ENCODE data around the gene LRRK2. TPM values are rescaled to one million over a fixed set of nuclear protein-coding genes. Genes with fewer than 3 reads are reported as not detected.

The LRRK2 gene
- total and polyA plus RNA-seq, 2 of the 13 experiments (the other 11 are each of a cell fraction or from before 2014, with no cell fraction given) = not detected

DNA sequence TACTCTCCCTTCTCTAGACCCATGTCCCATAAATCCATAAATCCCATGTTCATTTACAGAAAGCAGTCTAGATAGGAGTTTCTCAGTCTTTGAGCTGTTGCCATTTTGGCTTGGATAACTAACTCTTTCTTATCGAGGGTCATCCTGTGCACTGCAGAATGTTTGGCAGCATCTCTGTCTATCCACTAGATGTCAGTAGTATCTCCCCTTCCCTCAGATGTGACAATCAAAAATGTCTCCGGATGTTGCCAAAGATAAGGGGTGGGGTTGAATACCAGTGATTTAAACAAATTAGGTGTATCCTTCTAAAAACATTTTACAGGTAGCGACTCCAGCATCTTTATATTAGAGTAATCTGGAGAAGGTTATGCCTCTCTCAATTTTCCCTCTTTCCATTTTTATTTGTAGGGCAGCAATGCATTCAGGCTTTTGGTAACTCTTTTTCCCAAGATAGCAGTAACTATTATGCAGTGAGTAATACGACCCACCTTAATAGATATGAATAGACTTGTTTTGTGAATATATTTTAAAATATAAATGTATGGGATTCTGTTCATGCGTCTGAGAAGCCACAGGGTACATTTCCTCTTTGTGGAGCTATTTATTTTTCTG is 100.7 kb downstream of the LRRK2 start:
- Histone ChIP-seq H3K27ac (ENCODE audit: extremely low read length, insufficient read depth, low read length) (no peak overlapping the region), H2AFZ (ENCODE audit: low read length) (no peak overlapping the region), H3K4me3 (replicated peaks in 1 of 3; ENCODE audit: insufficient read depth in 1 of 3, low read depth in 2 of 3, low read length in 3 of 3) (no peak overlapping the region), H3K9me3 (ENCODE audit: low read length) (no peaks in the 10 kb centered on the region), H3K36me3 (replicated peaks in 1 of 2; ENCODE audit: control insufficient read depth in 1 of 2, insufficient read depth in 2 of 2, low read length in 2 of 2) (no peaks in the 10 kb centered on the region), H3K9ac (ENCODE audit: insufficient read depth, low read depth, low read length) (no peak overlapping the region), H3K79me2 (ENCODE audit: insufficient read depth, low read length) (no peaks in the 10 kb centered on the region), H3K4me1 (ENCODE audit: insufficient read depth, low read length) (no peaks in the 10 kb centered on the region), H3K4me2 (ENCODE audit: low read depth, low read length) (no peak overlapping the region), H3K27me3 (ENCODE audit: control insufficient read depth in 1 of 2, insufficient read depth in 2 of 2, low read length in 2 of 2) (no peaks in the 10 kb centered on the region; a peak in 1 of 5 replicates), H4K20me1 (ENCODE audit: insufficient read depth, low read length) (no peaks in the 10 kb centered on the region)
- intact Hi-C loops (cut with micrococcal nuclease; ENCODE audit: unreplicated experiment) = no loop called here
- ChIA-PET CTCF (ENCODE audit: low intra/inter-chr PET ratio, low total read pairs) (no interaction called here), POLR2A (no interaction called here)
- no peak for TF ChIP-seq HNRNPH1 (optimal IDR thresholded peaks at IDR 0.05; ENCODE audit: low read depth, low read length)
- TF ChIP-seq, protein P1, sequence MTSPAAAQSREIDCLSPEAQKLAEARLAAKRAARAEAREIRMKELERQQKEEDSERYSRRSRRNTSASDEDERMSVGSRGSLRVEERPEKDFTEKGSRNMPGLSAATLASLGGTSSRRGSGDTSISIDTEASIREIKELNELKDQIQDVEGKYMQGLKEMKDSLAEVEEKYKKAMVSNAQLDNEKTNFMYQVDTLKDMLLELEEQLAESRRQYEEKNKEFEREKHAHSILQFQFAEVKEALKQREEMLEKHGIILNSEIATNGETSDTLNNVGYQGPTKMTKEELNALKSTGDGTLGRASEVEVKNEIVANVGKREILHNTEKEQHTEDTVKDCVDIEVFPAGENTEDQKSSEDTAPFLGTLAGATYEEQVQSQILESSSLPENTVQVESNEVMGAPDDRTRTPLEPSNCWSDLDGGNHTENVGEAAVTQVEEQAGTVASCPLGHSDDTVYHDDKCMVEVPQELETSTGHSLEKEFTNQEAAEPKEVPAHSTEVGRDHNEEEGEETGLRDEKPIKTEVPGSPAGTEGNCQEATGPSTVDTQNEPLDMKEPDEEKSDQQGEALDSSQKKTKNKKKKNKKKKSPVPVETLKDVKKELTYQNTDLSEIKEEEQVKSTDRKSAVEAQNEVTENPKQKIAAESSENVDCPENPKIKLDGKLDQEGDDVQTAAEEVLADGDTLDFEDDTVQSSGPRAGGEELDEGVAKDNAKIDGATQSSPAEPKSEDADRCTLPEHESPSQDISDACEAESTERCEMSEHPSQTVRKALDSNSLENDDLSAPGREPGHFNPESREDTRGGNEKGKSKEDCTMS (CRISPR knock-in tag; conservative IDR thresholded peaks at IDR 0.05) = no peak
- peak; percentile 27; the same call in 1 of the 2 replicates for TF ChIP-seq STAG1 (CRISPR knock-in tag; IDR thresholded peaks at IDR 0.05)
- TF ChIP-seq, protein P2, sequence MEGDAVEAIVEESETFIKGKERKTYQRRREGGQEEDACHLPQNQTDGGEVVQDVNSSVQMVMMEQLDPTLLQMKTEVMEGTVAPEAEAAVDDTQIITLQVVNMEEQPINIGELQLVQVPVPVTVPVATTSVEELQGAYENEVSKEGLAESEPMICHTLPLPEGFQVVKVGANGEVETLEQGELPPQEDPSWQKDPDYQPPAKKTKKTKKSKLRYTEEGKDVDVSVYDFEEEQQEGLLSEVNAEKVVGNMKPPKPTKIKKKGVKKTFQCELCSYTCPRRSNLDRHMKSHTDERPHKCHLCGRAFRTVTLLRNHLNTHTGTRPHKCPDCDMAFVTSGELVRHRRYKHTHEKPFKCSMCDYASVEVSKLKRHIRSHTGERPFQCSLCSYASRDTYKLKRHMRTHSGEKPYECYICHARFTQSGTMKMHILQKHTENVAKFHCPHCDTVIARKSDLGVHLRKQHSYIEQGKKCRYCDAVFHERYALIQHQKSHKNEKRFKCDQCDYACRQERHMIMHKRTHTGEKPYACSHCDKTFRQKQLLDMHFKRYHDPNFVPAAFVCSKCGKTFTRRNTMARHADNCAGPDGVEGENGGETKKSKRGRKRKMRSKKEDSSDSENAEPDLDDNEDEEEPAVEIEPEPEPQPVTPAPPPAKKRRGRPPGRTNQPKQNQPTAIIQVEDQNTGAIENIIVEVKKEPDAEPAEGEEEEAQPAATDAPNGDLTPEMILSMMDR (CRISPR knock-in tag; IDR thresholded peaks at IDR 0.05) = peak; percentile 65
- WGBS (ENCODE audit: low lambda C conversion rate) = 38% methylated on average over 5 of the region's 5 CpGs
- FAIRE-seq (peak; percentile 53), ATAC-seq (peak; percentile 94), DNase-seq (ENCODE audit: low spot score) (peak; percentile 41)
- in situ Hi-C loops (cut with HindIII; ENCODE audit: extremely low pct_ligation_motif_present, low pct_unique_long_range_greater_than_20kb) = no loop called here
- no TSS peak for BruUV-seq (replicated peaks)
